Subcutaneous abdominal adipose tissue (tissue), 5 donors: ENCODE data around the gene CD99.
"Not testable (repeated sequence)": the region's sequence is repeated elsewhere in the genome, so short reads cannot be mapped to it uniquely, and the experiment has no call there.

ENCODE experiments used
- H3K27ac ChIP-seq: one replicate; pipeline ENCODE4 v1.7.0; 2013; ENCODE audit warnings: low read depth, mild to moderate bottlenecking, inconsistent platforms, low read length, moderate library complexity
- H3K27me3 ChIP-seq, 5 donors: one replicate each; pipeline ENCODE4 v1.7.0; 2013; ENCODE audit warnings: low read length in 5 of 5, inconsistent platforms in 1 of 5; ENCODE audit not compliant: control insufficient read depth in 5 of 5, insufficient read depth in 4 of 5
- H3K36me3 ChIP-seq, 5 donors: one replicate each; pipeline ENCODE4 v1.7.0; 2013; ENCODE audit warnings: low read length in 5 of 5; ENCODE audit not compliant: control insufficient read depth in 5 of 5, insufficient read depth in 5 of 5
- H3K4me1 ChIP-seq, 5 donors: one replicate each; pipeline ENCODE4 v1.7.0; 2013; ENCODE audit warnings: low read length in 5 of 5, mild to moderate bottlenecking in 3 of 5, moderate library complexity in 1 of 5; ENCODE audit not compliant: control insufficient read depth in 5 of 5, insufficient read depth in 5 of 5
- H3K4me3 ChIP-seq, 5 donors: one replicate each; pipeline ENCODE4 v1.7.0; 2013; ENCODE audit warnings: low read length in 5 of 5, low read depth in 1 of 5
- H3K9ac ChIP-seq, 5 donors: one replicate each; pipeline ENCODE4 v1.7.0; 2013; ENCODE audit warnings: low read length in 5 of 5, mild to moderate bottlenecking in 4 of 5, moderate library complexity in 3 of 5
- H3K9me3 ChIP-seq, 5 donors: one replicate each; pipeline ENCODE4 v1.7.0; 2013; ENCODE audit warnings: low read length in 5 of 5; ENCODE audit not compliant: control insufficient read depth in 5 of 5
- donor health status: healthy.
- donor health status: healthy.
- donor health status: healthy.
- donor health status: healthy.
- donor health status: healthy.

Gene CD99

DNA sequence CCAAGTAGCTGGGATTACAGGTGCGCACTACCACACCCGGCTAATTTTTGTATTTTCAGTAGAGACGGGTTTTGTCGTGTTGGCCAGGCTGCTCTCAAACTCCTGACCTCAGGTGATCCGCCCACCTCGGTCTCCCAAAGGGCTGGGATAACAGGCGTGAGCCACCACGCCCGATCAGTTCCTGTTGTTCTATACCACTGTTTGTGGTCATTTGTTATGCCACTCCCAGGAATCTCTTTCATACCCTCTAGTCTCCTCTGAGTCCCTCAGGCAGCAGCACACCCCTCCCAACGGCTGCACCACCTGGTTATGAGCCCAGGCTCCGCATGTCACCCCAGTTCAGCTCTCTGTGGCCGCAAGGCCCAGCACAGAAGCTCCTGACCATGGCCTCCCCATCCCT is 17.5 kb upstream of the CD99 start:
- Histone ChIP-seq H3K36me3 (no peaks in the 10 kb centered on the region), H3K9ac (no peak overlapping the region), H3K27me3 (no peaks in the 10 kb centered on the region), H3K4me3 (no peak overlapping the region), H3K9me3 (no peaks in the 10 kb centered on the region), H3K4me1 (peaks cover 0 to 11% (median 7%) of the 10 kb centered on the region in 5 donors), H3K27ac (no peak overlapping the region)

DNA sequence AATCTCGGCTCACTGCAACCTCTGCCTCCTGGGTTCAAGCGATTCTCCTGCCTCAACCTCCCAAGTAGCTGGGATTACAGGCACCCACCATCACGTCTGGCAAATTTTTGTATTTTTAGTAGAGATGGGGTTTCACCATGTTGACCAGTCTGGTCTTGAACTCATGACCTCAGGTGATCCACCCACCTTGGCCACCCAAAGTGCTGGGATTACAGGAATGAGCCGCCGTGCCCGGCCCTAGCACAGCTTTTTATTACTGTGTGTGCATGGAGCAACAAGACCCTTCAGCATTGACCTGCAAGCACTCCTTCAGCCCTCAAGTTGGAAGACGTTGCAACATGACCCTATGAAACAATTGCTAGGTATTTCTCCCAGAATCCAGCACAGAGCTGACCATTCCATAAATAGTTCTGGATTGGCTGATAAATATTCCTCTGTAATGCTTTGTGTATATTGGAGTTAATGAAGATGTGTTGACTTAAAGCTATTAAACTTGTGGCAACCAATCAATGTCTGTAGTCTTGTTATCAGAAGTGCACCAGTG is 15.4 kb upstream of the CD99 start:
- H3K9me3 ChIP-seq, H3K9ac ChIP-seq, H3K27me3 ChIP-seq, H3K36me3 ChIP-seq, H3K4me3 ChIP-seq, H3K27ac ChIP-seq: not testable (repeated sequence)
- peaks cover 0 to 11% (median 7%) of the 10 kb centered on the region in 5 donors for H3K4me1 ChIP-seq

GRCh38 chrX:2676794-2677675 is 14.1 kb upstream of the CD99 start:
- H3K4me3 ChIP-seq = peak overlapping the region in 2 of 5 donors; percentile 26 to 33
- H3K9ac ChIP-seq = no peak overlapping the region
- H3K36me3 ChIP-seq = no peaks in the 10 kb centered on the region
- no peak overlapping the region for H3K27ac ChIP-seq
- peaks cover 0 to 11% (median 7%) of the 10 kb centered on the region in 5 donors for H3K4me1 ChIP-seq
- H3K27me3 ChIP-seq = no peaks in the 10 kb centered on the region
- no peaks in the 10 kb centered on the region for H3K9me3 ChIP-seq

- Histone ChIP-seq H3K4me1 (peaks cover 0 to 11% (median 7%) of the 10 kb centered on the region in 5 donors), H3K36me3 (no peaks in the 10 kb centered on the region), H3K27me3 (no peaks in the 10 kb centered on the region), H3K27ac (no peak overlapping the region), H3K9ac (no peak overlapping the region), H3K9me3 (no peaks in the 10 kb centered on the region), H3K4me3 (peak overlapping the region in 2 of 5 donors; percentile 26 to 33)
Observed at GRCh38 chrX:2677764-2678163, 13.3 kb upstream of the CD99 start.

DNA sequence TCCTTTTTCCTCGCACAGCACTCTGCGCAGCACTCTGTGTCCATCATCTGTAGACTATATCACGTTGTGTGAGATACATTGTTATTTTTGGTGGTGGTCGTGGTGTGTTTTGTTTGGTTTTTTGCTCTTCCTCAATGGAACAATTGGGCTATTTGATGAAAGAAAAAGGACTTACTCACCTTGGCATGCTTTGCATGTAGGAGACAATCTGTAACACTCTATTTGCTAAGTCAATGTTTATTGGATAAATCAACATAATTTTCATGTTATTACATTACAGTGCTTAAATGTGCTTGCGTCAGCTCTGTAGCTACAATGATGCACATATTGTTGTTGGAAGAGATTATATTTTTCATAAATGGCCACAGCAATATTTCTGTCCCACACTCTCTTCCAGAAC is 12.5 kb upstream of the CD99 start:
- no peak overlapping the region for H3K9ac ChIP-seq
- H3K9me3 ChIP-seq = no peaks in the 10 kb centered on the region
- H3K27ac ChIP-seq = no peak overlapping the region
- no peaks in the 10 kb centered on the region for H3K36me3 ChIP-seq
- no peak overlapping the region for H3K4me3 ChIP-seq
- H3K27me3 ChIP-seq = no peaks in the 10 kb centered on the region
- H3K4me1 ChIP-seq = peaks cover 0 to 11% (median 7%) of the 10 kb centered on the region in 5 donors

DNA sequence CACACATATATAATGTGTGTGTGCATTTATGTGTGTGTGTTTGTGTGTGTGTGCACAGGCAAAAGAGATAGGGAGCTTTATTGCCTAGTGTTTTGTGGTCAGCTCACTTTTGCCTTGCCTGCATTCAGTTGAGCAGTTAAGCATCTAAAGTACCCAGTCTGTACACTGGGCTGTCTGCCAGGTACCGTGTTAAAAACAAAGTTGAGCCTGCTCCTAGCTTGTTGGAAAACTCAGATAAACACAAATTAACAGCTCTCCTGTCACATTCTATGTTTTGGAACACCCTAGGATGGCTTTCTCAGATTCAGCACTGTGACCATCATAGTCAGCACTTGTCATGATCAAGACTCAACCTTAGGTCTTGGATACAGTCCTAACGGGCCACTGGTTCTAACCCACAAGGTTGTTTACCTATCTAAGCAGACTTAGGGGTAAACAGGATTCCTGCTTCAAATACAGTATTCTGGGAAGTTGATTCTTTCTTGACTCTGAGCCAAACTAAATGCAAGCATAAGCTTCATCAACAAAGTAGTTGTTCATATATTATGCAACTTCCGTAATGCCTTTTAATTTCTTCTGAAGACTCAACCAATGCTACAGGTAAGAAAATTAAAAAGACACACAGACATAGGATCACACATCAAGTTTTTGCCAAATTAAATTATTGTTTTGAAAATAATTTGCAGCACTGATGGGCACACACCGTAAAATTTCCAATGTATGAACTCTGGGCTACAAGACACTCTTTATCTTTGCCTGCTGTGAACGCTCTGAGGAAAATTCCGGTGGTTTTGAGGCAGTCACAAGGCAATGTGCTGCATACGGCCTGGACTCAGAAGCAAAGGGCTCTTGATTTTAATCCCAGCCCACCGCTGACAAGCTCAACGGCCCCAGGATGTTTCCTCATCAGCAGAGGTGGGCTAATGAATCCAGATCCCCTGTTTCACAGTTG is 11.3 kb upstream of the CD99 start:
- no peak overlapping the region for H3K4me3 ChIP-seq
- no peaks in the 10 kb centered on the region for H3K9me3 ChIP-seq

GRCh38 chrX:2680486-2681348 is 10.4 kb upstream of the CD99 start:
- Histone ChIP-seq H3K36me3 (no peaks in the 10 kb centered on the region), H3K9ac (no peak overlapping the region), H3K4me1 (peaks cover 0 to 11% (median 7%) of the 10 kb centered on the region in 5 donors), H3K4me3 (no peak overlapping the region), H3K27me3 (no peaks in the 10 kb centered on the region), H3K9me3 (no peaks in the 10 kb centered on the region), H3K27ac (no peak overlapping the region)

More for the DNA sequence above, 11.3 kb upstream of the CD99 start:
- Histone ChIP-seq H3K27me3 (no peaks in the 10 kb centered on the region), H3K36me3 (no peaks in the 10 kb centered on the region), H3K4me1 (peaks cover 0 to 11% (median 7%) of the 10 kb centered on the region in 5 donors), H3K9ac (no peak overlapping the region), H3K27ac (no peak overlapping the region)

- Histone ChIP-seq H3K27me3 (no peaks in the 10 kb centered on the region), H3K9me3 (no peaks in the 10 kb centered on the region), H3K36me3 (no peaks in the 10 kb centered on the region), H3K27ac (no peak overlapping the region), H3K4me1 (peaks cover 0 to 4% (median 2%) of the 10 kb centered on the region in 5 donors), H3K9ac (no peak overlapping the region), H3K4me3 (no peak overlapping the region)
Observed at GRCh38 chrX:2682565-2683177, 8.4 kb upstream of the CD99 start.

GRCh38 chrX:2684256-2684655 is 6.8 kb upstream of the CD99 start:
- Histone ChIP-seq H3K27me3 (no peaks in the 10 kb centered on the region), H3K4me1 (no peaks in the 10 kb centered on the region), H3K9ac (no peak overlapping the region), H3K27ac (no peak overlapping the region), H3K4me3 (no peak overlapping the region), H3K9me3 (no peaks in the 10 kb centered on the region), H3K36me3 (no peaks in the 10 kb centered on the region)
